Stimulated activated CD4-positive, alpha-beta T cell treated with anti-CD3 and anti-CD28 coated beads, Interleukin-12 subunit alpha, Interleukin-12 subunit beta, amount 100 ng/mL, for 24 hours (primary cell): ENCODE data around the gene MAPK4.
"Not testable (repeated sequence)": the region's sequence is repeated elsewhere in the genome, so short reads cannot be mapped to it uniquely, and the experiment has no call there.

Experiments used
- DNase-seq, 2 experiments: peaks; one replicate each; pipeline ENCODE4 v3.0.0-alpha.2; 2020; ENCODE audit warnings: low read depth in 2 of 2

The MAPK4 gene

DNA sequence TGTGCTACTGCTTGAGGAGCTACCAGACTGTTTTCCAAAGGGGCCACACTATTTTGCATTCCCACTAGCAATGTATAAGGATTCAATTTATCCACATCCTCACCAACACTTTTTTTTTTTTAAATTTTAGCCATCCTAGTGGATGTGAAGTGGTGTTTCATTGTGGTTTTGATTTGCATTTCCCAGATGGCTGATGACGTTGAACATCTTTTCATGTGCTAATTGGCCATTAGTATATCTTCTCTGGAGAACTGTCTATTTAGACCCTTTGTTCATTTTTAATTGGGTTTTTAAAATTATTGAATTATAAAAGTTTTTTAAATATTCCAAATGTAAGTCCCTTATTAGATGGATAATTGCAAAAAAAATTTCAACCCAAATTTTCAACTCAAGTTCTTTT is 121.1 kb downstream of the MAPK4 start:
- DNase-seq: no peak

DNA sequence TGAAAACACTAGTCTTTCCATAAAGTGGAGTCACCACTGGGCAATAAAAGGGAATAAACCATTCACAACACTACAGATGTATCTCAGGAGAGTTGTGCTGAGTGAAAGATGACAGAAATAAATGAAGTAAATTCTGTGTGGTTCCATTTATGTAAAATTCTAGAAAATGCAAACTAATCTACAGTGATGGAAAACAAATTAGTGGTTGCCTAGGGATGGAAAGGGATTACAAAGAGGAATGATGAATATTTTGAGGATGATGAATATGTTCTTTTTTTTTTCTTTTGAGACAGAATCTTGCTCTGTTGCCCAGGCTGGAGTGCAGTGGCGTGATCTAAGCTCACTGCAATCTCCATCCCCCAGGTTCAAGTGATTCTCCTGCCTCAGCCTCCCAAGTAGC is 123.0 kb downstream of the MAPK4 start:
- no peak for DNase-seq

DNA sequence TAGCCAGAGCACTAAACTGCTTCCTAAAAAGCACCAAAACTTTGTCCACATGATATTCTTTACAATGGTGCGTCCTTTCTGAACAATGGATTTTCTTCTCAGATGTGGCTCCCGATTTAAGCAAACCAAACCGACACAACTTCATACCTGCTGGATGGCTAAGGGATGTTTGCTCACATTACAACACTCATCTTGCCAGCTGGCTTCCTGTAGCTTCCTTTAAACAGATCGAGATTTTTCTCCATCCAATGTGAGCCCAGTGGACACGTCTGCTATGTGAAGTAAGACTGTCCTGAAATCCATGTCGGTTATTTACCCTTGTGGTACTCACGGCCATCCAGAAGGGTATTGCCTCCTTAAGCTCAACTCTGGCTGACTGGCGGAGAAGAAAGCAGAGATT is 126.5 kb downstream of the MAPK4 start:
- no peak for DNase-seq

DNA sequence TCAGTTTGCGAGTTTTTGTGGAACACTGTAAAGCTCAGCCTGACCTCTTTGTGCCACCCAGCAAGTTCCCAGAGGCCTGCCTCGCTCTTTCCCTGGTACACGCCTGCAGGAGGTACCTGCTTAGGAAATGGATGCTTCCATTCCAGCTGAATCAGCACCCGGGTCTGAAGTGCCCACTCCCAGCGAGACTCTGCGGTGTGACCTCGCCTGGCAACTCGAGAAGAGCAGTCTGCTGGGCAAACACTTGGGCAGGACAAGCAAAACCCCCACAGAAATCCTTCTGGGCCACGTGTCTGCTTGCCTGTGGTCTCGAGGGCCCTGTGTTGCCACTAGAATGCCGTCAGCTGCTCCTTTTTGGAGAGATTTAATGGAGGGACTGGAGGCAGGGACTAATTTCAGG is 127.6 kb downstream of the MAPK4 start:
- DNase-seq: no peak

DNA sequence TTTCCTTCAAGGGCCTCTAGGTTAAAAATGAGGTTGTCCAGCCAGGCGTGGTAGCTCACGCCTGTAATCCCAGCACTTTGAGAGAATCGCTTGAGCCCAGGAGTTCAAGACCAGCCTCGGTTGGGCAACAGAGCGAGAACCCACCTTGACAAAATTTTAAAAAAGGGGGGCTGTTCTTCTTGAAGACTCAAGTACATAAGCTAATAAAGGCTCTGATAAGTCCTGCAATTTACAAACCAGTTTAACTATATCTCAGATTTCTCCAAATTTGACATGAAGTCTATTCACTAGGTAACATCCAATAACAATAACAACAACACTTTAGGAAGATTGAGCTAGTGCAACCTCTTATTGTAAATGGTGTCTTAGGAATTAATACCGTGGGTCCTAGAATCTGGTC is 129.7 kb downstream of the MAPK4 start:
- DNase-seq: no peak

DNA sequence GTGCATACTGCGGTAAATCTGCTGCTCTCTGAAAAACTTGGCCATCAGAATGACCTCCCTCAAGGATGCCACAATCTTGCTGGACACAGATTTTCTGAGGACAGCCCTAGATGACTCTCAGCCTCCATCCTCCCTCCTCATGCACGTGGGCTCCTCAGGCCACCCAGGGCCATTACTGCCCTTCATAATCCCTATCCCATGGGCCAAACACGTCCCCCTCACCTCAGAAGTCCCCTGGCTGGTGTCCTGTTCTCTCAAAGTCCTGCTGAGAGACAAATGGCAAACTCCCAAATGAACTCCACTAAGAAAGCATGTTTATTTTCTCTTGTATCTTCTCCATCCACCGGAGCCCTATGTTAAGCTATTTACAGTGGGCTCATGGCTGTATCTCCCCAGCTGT is 134.3 kb downstream of the MAPK4 start:
- DNase-seq: no peak

DNA sequence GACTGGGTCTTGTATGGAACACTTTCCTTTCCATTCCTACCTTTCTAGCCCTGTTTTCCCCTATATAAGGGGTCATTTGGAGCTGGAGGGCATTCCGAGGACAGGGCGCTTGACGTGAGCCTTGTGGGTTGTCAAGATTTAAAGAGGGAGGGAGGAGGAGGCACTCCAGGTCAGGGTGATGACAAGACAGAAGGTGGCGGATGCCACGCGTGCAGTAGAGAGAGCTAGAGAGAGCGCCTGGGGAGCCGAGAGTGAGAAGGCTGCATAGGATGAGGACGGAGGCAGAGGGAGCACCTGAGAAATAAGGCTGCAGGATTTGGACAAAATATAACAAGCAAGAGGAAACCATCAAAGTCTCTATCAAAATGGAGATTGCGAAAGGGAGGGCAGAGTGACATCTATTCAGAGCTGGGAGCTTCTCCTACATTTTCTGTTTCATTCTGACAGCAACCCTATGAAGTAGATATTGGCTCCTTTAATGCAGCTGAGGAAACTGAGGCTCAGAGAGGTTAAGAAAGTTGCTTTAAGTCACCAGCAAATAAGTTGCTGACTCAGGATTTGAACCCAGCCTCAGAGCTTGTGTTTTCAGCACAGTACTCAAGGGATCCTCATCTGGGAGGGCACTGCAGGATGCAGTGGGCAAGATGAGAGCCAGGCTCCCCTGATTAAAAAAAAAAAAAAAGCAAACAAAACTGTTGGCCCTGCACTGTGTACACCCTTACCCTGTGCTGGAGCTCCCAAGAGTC is 135.7 kb downstream of the MAPK4 start:
- no peak for DNase-seq

DNA sequence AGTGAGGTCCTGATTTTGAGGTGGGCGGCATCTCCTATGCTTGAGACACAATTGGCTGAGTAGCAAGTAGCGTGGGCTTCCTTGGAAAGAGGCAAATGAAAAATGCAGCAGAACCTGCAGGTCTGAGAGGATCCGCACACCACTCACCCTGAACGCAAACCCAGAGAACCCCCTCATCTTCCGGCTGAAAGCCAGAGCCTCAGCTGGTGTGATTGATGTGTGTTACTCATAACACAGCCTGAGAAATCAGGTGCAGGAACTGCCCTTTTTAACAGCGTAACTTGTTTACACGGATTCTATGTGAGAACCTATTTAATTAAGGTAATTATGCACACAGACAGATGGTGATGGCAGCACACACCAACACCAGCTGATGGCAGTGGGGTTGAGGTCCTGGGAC is 136.5 kb downstream of the MAPK4 start:
- DNase-seq: no peak

DNA sequence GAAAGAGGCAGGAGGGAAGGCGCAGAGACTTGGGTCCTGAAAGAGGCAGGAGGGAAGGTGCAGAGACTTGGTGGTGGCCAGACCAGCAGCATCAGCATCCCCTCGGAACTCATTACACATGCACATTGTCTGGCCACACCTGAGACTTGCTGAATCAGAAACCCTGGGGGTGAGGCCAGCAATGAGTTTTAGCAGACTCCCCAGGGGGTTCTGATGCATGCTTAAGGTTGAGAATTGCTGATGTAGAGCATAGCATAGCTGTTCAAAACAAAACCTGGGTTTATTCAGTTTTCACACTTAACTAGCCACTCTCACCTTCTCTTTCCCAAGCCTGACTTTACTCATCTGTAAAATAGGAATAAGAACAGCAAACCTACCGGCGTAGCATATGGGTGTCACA is 137.0 kb downstream of the MAPK4 start:
- DNase-seq: no peak

DNA sequence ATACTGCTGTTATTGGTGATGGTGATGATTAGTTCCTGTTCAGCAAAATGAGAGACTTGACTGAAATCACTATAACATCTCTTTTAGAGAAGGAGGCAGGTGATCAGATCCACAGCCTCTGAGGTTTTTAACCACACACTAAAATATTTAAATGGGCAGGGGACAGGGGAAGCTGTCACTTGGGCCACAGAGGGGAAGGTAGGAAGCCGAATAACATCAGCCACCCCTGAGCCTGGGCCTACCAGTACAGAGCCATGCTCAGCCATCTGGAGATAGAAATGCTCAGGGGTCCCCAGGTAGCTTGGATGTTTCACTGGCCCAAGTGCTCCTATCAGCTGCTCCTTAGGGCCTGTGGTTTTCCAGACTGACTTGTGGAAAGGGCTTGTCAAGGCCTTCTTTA is 137.6 kb downstream of the MAPK4 start:
- no peak for DNase-seq

DNA sequence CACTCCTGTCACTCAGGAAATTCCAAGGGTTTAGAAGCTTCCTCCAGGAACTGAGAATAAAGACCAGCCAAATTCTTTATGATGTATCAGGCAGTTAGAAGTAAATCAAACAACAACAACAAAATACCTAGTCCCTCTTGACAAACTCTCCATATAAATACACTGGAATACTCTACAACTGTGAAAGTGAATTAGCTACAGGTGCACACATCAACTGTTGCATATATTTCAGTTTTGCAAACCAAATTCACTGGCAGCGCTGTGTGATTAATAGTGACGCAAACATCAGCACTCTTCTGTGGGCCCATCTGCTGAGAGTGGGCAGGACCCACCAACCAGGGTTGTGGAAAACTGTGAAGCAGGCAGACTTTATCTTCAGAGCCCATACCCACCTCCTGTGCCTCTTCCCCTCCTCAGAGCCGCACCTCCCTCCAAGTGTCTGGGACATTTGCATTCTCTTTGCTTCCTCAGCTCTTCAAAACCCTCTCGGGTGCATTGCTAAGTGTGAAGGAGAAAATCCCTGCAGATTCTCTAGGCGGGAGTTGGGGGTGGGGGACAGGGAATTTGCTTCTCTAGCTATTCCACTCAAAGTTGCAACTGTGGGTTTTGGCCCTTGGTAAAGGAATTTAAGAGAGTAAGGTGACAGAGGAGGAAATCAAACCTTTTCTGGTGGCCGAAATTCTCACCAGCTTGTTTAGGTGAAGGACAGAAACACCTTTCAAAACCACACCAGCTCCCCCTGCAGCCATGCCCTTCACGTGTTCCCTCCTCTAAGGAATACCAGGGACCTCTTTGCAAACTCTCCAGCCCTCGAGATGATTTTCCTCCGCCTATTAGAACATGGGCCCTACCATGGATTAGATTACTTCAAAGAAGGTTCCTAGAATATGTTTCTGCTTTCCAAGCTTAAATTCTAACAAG is 140.6 kb downstream of the MAPK4 start:
- no peak for DNase-seq

DNA sequence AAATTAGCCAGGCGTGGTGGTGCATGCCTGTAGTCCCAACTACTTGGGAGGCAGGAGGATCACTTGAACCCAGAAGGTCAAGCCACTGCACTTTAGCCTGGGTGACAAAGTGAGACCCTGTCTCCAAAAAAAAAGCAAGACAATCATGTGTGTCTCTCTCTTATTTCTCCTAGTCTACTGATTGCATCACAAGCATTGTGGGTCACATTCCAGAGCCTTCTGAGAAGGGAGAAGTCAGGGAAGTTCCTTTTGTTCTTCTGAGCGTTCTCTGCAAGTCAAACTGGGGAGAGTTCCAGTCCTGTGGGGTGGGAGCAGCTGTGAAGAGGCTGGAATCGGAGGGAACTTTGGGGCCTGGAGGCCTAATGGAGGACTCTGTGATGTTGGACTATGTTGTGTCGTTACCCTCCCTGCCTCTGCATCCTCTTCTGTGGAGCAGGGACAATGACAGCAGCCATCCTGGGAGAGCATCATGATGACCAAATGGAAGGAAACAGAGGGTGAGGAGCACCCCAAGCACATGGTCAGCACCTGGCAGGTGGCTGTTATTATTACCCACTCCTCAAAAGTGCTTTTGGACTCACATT is 144.6 kb downstream of the MAPK4 start:
- DNase-seq: no peak

DNA sequence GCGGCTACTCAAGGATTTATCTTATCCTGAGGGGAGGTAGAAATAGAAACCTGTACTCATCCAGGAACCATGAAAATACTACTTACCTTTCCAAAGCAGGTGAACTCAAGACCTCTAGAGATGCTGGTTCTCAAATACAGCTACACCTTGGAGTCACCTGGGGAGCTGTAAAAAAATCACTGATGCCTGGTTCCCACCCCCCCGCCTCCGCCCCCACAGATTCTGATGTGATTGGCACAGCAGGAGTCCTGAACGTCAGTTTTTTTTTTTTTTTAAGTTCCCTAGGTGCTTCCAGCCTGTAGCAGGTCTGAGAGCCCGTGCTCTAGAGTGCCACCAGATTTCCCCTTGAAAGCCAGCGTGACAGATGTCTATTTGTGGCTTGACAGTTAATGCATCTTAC is 146.3 kb downstream of the MAPK4 start:
- no peak for DNase-seq

DNA sequence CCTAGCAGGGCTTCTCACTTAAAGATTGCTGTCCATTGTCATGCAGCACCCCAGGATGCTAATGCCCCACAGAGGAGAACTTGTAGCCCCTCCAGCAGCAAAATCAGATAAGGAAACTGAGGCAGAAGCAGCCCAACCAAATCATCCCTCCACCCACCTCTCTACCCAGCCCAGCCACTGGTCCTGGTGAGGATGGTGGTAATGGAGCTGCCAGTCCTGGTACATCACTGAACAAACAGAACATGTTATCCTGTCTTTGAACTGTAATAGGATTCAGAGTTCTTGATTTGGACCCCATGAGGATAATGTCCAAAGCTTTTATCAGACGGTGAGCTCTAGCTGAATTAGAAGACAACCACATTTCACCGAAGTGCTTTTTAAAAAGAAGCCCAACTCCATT is 146.8 kb downstream of the MAPK4 start:
- DNase-seq: no peak

DNA sequence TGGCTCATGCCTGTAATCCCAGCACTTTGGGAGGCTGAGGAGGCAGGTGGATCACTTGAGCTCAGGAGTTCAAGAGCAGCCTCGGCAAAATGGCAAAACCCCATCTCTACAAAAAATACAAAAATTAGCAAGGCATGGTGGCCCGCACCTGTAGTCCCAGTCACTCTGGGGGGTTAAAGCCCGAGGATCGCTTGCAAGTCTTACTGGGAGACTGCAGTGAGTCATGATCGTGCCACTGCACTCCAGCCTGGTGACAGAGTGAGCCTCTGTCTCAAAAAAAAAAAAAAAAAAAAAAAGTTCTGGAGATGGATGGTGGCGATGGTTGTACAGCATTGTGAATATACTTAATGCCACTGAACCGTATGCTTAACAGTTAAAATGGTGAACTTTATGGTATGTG is 147.4 kb downstream of the MAPK4 start:
- not testable (repeated sequence) for DNase-seq

DNA sequence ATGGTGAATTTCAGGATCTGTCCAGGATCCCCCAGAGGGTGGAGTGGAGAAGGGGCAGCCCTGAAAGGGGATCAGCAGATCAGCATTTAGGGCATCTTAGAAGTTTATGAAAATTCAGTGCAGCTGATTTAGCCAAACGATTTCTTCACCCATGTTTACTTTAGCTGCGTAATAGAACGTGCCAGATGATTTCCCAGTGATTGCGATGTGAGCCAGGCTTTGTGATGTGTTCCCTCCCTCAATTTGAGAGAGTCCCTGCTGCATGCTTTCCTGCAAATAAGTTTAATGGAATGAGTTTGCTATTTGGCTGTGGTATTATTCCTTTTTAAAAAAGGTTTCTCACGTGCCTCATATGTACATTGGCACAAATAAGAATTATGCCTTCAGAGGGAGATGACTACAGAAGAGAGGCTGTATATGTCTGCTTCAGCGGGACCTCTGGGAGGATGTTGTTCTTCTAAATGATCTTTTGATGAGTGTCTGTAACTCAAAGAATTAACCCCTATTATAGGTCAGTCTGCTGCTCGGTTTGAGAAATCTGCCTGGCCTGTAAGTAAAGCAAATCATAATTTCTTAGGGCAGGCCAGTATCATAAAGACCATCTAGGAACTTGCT is 148.1 kb downstream of the MAPK4 start:
- no peak for DNase-seq

DNA sequence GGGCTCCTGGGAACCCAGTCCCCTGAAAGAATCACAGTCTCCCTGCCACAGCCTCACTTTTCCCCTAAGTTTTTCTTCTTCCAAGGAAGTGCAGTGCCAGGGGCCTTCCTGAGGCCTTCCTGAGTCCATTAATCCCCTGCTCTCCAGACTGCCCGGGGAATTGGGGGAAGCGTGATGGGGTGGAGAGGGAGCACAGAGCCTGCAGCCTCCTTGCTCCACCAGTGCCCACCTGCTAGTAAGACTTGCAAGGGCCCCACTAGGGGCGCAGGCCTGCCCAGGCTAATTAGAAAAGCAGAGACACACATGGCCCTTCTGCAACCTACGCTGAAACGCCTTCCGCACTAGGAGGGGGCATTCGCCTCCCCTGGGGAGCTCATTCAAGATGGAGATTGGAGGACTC is 149.3 kb downstream of the MAPK4 start:
- no peak for DNase-seq

DNA sequence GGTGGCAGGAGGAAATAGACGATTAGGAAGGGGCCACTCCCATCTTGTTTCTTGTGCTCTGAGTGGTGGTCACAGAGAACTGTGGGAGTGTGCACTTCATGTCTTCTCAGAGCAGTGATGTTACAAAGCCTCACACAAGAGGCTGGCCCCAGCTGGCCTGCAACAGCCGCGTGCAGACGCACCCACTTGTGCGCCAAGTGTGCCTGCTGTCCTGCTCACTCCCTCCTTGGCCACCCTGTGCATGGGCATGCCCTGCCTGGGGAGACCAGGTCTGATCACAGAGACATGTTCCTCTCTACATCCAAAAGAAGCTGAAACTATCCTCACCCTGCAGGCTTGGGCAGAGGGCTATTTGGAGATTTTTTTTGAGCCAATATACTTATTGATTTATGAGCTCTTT is 151.5 kb downstream of the MAPK4 start:
- no peak for DNase-seq

DNA sequence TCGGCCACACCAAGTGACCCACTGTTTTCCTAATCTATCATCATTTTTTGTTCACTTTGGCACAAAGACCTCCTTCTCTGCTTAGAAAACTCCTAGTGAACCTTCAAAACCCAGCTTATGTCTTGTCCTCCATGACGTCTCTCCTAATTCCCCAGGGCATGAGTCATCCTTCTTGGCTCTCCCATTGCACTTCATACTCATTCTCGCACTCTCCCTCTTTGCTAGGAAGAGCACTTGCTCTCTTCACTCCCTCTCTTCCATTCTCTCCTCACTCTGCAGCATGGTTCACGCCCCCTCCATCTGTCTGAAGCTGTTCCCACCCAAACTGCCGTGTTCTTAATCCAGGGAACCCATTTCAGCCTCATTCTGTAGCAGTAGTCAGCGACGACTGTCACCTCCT is 156.0 kb downstream of the MAPK4 start:
- no peak for DNase-seq

DNA sequence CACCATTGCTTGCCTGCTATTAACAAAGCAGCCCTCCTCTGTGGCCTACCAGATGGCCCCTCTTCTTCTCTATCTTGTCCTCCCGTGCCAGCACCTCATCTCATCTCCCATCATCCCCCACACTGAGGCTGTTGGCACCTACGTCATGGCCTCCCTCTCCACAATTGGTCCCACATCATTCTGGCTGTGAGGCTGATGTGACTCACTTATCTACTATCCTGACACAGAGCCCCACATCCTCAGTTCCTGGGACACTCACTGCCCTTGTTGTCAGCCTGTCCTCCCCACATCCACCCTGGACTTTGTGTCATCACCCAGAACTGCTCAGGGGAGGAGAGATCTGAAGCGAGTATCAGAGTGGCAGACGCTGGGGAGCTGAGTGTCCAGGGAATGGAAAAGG is 157.0 kb downstream of the MAPK4 start:
- DNase-seq: no peak

DNA sequence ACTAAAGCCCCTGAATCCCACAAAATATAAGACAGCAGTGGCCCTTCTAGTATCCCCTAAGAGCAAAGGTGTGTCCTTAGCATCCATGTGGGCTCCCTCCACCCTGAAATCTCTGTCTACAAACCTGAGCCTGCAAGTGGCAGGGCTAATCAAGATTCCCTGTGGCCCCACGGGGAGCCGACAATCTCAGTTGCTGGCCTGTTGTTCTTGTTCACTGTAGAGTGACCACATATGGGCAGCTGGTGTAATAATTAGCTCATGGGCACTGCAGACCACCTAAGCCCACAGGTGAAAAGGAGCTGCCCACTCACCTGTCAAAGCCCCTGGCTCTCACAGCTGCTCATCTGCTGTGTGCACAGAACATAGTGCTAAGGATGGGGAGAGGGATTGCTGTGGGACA is 157.7 kb downstream of the MAPK4 start:
- DNase-seq: no peak
